ENCODE results near the gene XYLT1. TPM values are rescaled to one million over a fixed set of nuclear protein-coding genes. Genes with fewer than 3 reads are reported as not detected.

Gene XYLT1
- total RNA-seq, 4 donors from 2014 or later = 6.6 to 17.2 (median 10.0) TPM

GRCh38 chr16:17426451-17426850 is 44.3 kb downstream of the XYLT1 start:
- DNase-seq = no peak
- intact Hi-C loops (cut with DNase I) = no loop called here
- Histone ChIP-seq H3K27me3 (no peaks in the 10 kb centered on the region), H3K27ac (no peak overlapping the region), H3K4me1 (no peaks in the 10 kb centered on the region), H3K4me3 (no peak overlapping the region), H3K9me3 (no peaks in the 10 kb centered on the region), H3K36me3 (no peaks in the 10 kb centered on the region)
- TF ChIP-seq POLR2A (IDR thresholded peaks at IDR 0.05) (no peak), CTCF (IDR thresholded peaks at IDR 0.05) (no peak)
- WGBS, 2 donors = 85 to 97% methylated on average over 2 of the region's 2 CpGs

GRCh38 chr16:17424771-17425170 is 46.0 kb downstream of the XYLT1 start:
- intact Hi-C loops (cut with DNase I) = no loop called here
- WGBS, 2 donors = 79 to 100% methylated on average over 2 to 5 of the region's 5 CpGs
- DNase-seq = no peak
- Histone ChIP-seq H3K4me3 (no peak overlapping the region), H3K9me3 (no peaks in the 10 kb centered on the region), H3K36me3 (no peaks in the 10 kb centered on the region), H3K27me3 (no peaks in the 10 kb centered on the region), H3K27ac (no peak overlapping the region), H3K4me1 (no peaks in the 10 kb centered on the region)
- TF ChIP-seq POLR2A (IDR thresholded peaks at IDR 0.05) (no peak), CTCF (IDR thresholded peaks at IDR 0.05) (no peak)

- H3K27ac ChIP-seq = no peak overlapping the region
- WGBS, 2 donors = 63 to 75% methylated on average over 3 to 6 of the region's 6 CpGs
- intact Hi-C loops (cut with DNase I) = no loop called here
- no peaks in the 10 kb centered on the region for H3K4me1 ChIP-seq
- H3K4me3 ChIP-seq = no peak overlapping the region
- H3K27me3 ChIP-seq = no peaks in the 10 kb centered on the region
- H3K36me3 ChIP-seq = no peaks in the 10 kb centered on the region
- DNase-seq = no peak
- H3K9me3 ChIP-seq = no peaks in the 10 kb centered on the region
- TF ChIP-seq CTCF (IDR thresholded peaks at IDR 0.05) (no peak), POLR2A (IDR thresholded peaks at IDR 0.05) (no peak)
Measured at GRCh38 chr16:17423221-17423620, 47.5 kb downstream of the XYLT1 start.

DNA sequence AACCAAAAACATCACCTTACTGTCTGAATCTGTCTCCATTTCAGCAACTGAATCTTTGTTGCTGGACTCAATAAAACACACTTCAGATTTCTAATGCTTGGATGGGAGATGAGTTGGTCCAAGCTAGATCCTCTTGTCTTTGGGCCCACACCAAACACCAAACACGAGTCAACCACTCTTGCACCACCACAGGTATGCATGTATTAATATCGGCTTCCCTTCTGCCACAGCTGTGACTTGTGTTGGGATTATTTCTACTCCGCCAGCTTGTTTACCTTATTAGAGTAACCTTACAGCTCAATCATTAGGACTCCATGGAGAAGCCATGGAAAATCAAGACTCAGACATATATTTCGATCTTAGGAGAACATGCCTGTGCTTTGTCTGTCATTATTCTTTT is 49.9 kb downstream of the XYLT1 start:
- no peaks in the 10 kb centered on the region for H3K27me3 ChIP-seq
- intact Hi-C loops (cut with DNase I) = no loop called here
- DNase-seq = no peak
- no peak overlapping the region for H3K4me3 ChIP-seq
- WGBS, 2 donors = 75 to 82% methylated on average over 4 of the region's 4 CpGs
- no peak overlapping the region for H3K27ac ChIP-seq
- no peaks in the 10 kb centered on the region for H3K36me3 ChIP-seq
- TF ChIP-seq POLR2A (IDR thresholded peaks at IDR 0.05) (no peak), CTCF (IDR thresholded peaks at IDR 0.05) (no peak)
- H3K9me3 ChIP-seq = no peaks in the 10 kb centered on the region
- peaks cover 0 to 18% (median 7%) of the 10 kb centered on the region in 3 donors for H3K4me1 ChIP-seq

DNA sequence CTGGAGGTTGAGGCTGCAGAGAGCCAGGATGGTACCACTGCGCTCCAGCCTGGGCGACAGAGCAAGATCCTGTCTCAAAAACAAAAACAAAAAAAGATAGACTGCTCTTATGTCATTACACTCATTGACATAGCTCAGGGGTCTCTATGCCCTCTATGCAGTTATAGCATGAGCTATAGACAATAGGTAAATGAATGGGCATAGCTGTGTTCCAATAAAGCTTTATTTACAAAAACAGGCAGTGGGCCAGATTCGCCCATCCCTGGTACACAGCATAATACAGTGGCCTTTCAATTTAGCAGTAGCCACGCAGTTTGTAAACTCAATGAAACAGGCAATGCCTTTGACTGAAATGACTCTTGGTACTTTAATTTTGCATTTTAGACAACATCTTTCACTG is 51.5 kb downstream of the XYLT1 start:
- no peak for TF ChIP-seq CTCF (IDR thresholded peaks at IDR 0.05)
- TF ChIP-seq POLR2A (IDR thresholded peaks at IDR 0.05) = no peak

More for the DNA sequence above, 51.5 kb downstream of the XYLT1 start:
- Histone ChIP-seq H3K4me1 (peaks cover 0 to 28% (median 7%) of the 10 kb centered on the region in 3 donors), H3K4me3 (no peak overlapping the region), H3K27me3 (no peaks in the 10 kb centered on the region), H3K27ac (no peak overlapping the region), H3K36me3 (no peaks in the 10 kb centered on the region), H3K9me3 (no peaks in the 10 kb centered on the region)
- intact Hi-C loops (cut with DNase I) = no loop called here
- WGBS, 2 donors = 88 to 91% methylated on average over 4 of the region's 4 CpGs
- no peak for DNase-seq

Data from esophagus squamous epithelium (tissue), 5 donors.